ENCODE measurements around the gene G2E3. TPM values are rescaled to one million over a fixed set of nuclear protein-coding genes. Genes with fewer than 3 reads are reported as not detected.
"Not testable (repeated sequence)": the region's sequence is repeated elsewhere in the genome, so short reads cannot be mapped to it uniquely, and the experiment has no call there.

G2E3 gene
- total and polyA plus RNA-seq, 2 donors (not counting 3 experiments of a cell fraction or from before 2014, with no cell fraction given), result 4.2 to 34.8 TPM

- BruUV-seq (replicated peaks), result no TSS peak
- Histone ChIP-seq H2AFZ (ENCODE audit: low read depth, low read length) (no peak overlapping the region), H3K27me3 (ENCODE audit: control insufficient read depth in 2 of 2, insufficient read depth in 2 of 2, low read length in 2 of 2) (no peaks in the 10 kb centered on the region), H3K4me3 (replicated peaks in 1 of 3; ENCODE audit: insufficient read depth in 1 of 3, low read depth in 1 of 3, low read length in 3 of 3) (no peak overlapping the region), H3K4me1 (ENCODE audit: control insufficient read depth, extremely low read depth, insufficient read depth, low read length) (no peaks in the 10 kb centered on the region), H3K9ac (replicated peaks; ENCODE audit: extremely low read depth, insufficient read depth, low read length) (no peak overlapping the region), H4K20me1 (replicated peaks; ENCODE audit: control insufficient read depth, extremely low read depth, insufficient read depth, low read length) (no peaks in the 10 kb centered on the region), H3K79me2 (ENCODE audit: control insufficient read depth, insufficient read depth, low read length) (no peaks in the 10 kb centered on the region), H3K27ac (ENCODE audit: insufficient read depth, low read depth, low read length) (no peak overlapping the region), H3K9me1 (replicated peaks; ENCODE audit: control insufficient read depth, extremely low read depth, insufficient read depth, low read length) (no peaks in the 10 kb centered on the region), H3K4me2 (ENCODE audit: insufficient read depth, low read length) (no peak overlapping the region), H3K36me3 (ENCODE audit: control insufficient read depth in 2 of 2, extremely low read depth in 1 of 2, insufficient read depth in 2 of 2, low read length in 2 of 2) (peaks cover 2 to 16% of the 10 kb centered on the region in 2 experiments), H3K9me3 (replicated peaks; ENCODE audit: control insufficient read depth, insufficient read depth, low read length) (no peaks in the 10 kb centered on the region)
- no peak for FAIRE-seq
- no peak for DNase-seq (ENCODE audit: low read depth, low spot score)
- TF ChIP-seq FOS (IDR thresholded peaks at IDR 0.05; ENCODE audit: borderline replicate concordance, insufficient read depth, low read length) (no peak), MAX (IDR thresholded peaks at IDR 0.05; ENCODE audit: insufficient read depth, insufficient read length) (no peak), JUN (IDR thresholded peaks at IDR 0.05; ENCODE audit: borderline replicate concordance, insufficient read depth, insufficient read length, low read depth) (no peak), POLR2AphosphoS5 (IDR thresholded peaks at IDR 0.05; ENCODE audit: insufficient read depth, low read depth, low read length) (no peak), POLR2A (IDR thresholded peaks at IDR 0.05; ENCODE audit: low read depth, low read length) (no peak), EZH2 (IDR thresholded peaks at IDR 0.05; ENCODE audit: borderline replicate concordance, low read depth, low read length, severe bottlenecking) (no peak), GATA2 (IDR thresholded peaks at IDR 0.05; ENCODE audit: insufficient read depth, insufficient read length, low read depth, low read length) (no peak), MYC (IDR thresholded peaks at IDR 0.05; ENCODE audit: low read depth, low read length) (no peak)
- TF ChIP-seq, protein P1, sequence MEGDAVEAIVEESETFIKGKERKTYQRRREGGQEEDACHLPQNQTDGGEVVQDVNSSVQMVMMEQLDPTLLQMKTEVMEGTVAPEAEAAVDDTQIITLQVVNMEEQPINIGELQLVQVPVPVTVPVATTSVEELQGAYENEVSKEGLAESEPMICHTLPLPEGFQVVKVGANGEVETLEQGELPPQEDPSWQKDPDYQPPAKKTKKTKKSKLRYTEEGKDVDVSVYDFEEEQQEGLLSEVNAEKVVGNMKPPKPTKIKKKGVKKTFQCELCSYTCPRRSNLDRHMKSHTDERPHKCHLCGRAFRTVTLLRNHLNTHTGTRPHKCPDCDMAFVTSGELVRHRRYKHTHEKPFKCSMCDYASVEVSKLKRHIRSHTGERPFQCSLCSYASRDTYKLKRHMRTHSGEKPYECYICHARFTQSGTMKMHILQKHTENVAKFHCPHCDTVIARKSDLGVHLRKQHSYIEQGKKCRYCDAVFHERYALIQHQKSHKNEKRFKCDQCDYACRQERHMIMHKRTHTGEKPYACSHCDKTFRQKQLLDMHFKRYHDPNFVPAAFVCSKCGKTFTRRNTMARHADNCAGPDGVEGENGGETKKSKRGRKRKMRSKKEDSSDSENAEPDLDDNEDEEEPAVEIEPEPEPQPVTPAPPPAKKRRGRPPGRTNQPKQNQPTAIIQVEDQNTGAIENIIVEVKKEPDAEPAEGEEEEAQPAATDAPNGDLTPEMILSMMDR (IDR thresholded peaks at IDR 0.05; ENCODE audit: extremely low read depth in 1 of 2, insufficient read depth in 1 of 2, low read depth in 1 of 2, low read length in 2 of 2), result no peak
- dilution Hi-C loops (cut with MboI; ENCODE audit: extremely low pct_ligation_motif_present, low sequenced_read_pairs), result no loop called here
- intact Hi-C loops (cut with micrococcal nuclease), result no loop called here
- ChIA-PET CTCF (no interaction called here), POLR2A (no interaction called here)
Observed at GRCh38 chr14:30603402-30603801, 44.4 kb downstream of the G2E3 start.

- H3K9ac ChIP-seq (replicated peaks; ENCODE audit: extremely low read depth, insufficient read depth, low read length); dilution Hi-C loops (cut with MboI; ENCODE audit: extremely low pct_ligation_motif_present, low sequenced_read_pairs); H3K9me3 ChIP-seq (replicated peaks; ENCODE audit: control insufficient read depth, insufficient read depth, low read length); H3K4me2 ChIP-seq (ENCODE audit: insufficient read depth, low read length); DNase-seq (ENCODE audit: low read depth, low spot score); H3K4me1 ChIP-seq (ENCODE audit: control insufficient read depth, extremely low read depth, insufficient read depth, low read length); H3K9me1 ChIP-seq (replicated peaks; ENCODE audit: control insufficient read depth, extremely low read depth, insufficient read depth, low read length); intact Hi-C loops (cut with micrococcal nuclease); H2AFZ ChIP-seq (ENCODE audit: low read depth, low read length); H3K79me2 ChIP-seq (ENCODE audit: control insufficient read depth, insufficient read depth, low read length); BruUV-seq (replicated peaks); H3K27ac ChIP-seq (ENCODE audit: insufficient read depth, low read depth, low read length); POLR2A ChIA-PET; FAIRE-seq; H3K4me3 ChIP-seq (replicated peaks in 1 of 3; ENCODE audit: insufficient read depth in 1 of 3, low read depth in 1 of 3, low read length in 3 of 3); H4K20me1 ChIP-seq (replicated peaks; ENCODE audit: control insufficient read depth, extremely low read depth, insufficient read depth, low read length); H3K27me3 ChIP-seq (ENCODE audit: control insufficient read depth in 2 of 2, insufficient read depth in 2 of 2, low read length in 2 of 2); CTCF ChIA-PET: not testable (repeated sequence)
- peaks cover 2 to 16% of the 10 kb centered on the region in 2 experiments for H3K36me3 ChIP-seq (ENCODE audit: control insufficient read depth in 2 of 2, extremely low read depth in 1 of 2, insufficient read depth in 2 of 2, low read length in 2 of 2)
Observed at GRCh38 chr14:30604696-30605095, 45.7 kb downstream of the G2E3 start.

Measured in endothelial cell of umbilical vein (primary cell).